Measurements from ENCODE around the gene PDCD1. TPM values are rescaled to one million over a fixed set of nuclear protein-coding genes. Genes with fewer than 3 reads are reported as not detected.
"Not testable (repeated sequence)": the region's sequence is repeated elsewhere in the genome, so short reads cannot be mapped to it uniquely, and the experiment has no call there.

Gene PDCD1
- total and polyA plus RNA-seq, 2 donors: 12.7 to 16.0 TPM

DNA sequence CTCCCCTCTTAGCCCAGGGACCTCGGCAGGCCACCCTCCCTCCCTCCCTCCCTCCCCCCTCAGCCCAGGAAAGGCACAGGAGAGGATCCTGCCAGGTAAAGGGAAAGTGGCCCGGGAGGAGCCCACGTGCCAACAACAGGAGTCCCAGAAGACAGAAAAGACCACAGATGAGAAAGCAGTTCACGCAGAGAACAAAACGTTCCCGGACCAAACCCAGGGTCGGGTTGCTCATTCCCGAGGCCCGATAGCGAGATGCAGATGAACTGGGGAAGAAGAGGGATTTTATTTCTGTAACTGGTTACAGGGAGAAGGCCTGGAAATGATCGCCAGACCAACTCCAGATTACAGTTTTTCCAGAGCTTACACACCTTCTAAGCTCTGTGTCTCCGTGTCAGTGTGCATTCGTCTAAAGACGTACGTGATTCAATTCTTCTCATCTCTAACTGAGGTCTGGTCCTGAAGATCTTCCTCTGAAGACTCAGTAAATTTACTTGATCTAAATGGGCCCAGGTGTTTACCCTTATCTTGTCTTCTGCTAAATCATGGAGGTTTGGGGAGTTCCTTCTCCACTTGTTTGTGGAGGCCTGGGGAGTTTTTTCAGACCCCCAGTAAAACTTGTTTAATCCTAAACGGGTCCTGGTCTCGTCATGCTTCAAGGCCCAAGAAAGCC is 50.5 kb downstream of the PDCD1 start:
- H3K9me3 ChIP-seq (ENCODE audit: control insufficient read depth in 2 of 2, insufficient read depth in 1 of 2, low read length in 1 of 2): peaks cover 0 to 9% of the 10 kb centered on the region in 2 donors
- 81% methylated on average over 17 of the region's 17 CpGs for WGBS
- H3K27me3 ChIP-seq (ENCODE audit: control insufficient read depth in 2 of 2, insufficient read depth in 1 of 2, low read length in 1 of 2): peaks cover 2 to 22% of the 10 kb centered on the region in 2 donors
- DNase-seq (ENCODE audit: low read depth in 6 of 9, low spot score in 9 of 9): no peak
- peaks cover 16 to 27% of the 10 kb centered on the region in 2 donors for H3K4me1 ChIP-seq (ENCODE audit: control insufficient read depth in 2 of 2, insufficient read depth in 2 of 2, low read length in 2 of 2)
- H3K4me3 ChIP-seq (ENCODE audit: low read length in 2 of 2): no peak overlapping the region
- no peaks in the 10 kb centered on the region for H3K36me3 ChIP-seq (ENCODE audit: control insufficient read depth in 2 of 2, insufficient read depth in 2 of 2, low read length in 1 of 2)
- H3K27ac ChIP-seq (ENCODE audit: low read depth in 1 of 2, low read length in 1 of 2): no peak overlapping the region

DNA sequence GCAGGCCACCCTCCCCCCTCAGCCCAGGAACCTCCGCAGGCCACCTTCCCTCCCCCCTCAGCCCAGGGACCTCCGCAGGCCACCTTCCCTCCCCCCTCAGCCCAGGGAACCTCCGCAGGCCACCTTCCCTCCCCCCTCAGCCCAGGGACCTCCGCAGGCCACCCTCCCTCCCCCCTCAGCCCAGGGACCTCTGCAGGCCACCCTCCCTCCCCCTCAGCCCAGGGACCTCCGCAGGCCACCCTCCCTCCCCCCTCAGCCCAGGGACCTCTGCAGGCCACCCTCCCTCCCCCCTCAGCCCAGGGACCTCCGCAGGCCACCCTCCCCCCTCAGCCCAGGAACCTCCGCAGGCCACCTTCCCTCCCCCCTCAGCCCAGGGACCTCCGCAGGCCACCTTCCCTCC is 52.5 kb downstream of the PDCD1 start:
- not testable (repeated sequence) for H3K4me3 ChIP-seq (ENCODE audit: low read length in 2 of 2); H3K27ac ChIP-seq (ENCODE audit: low read depth in 1 of 2, low read length in 1 of 2); H3K9me3 ChIP-seq (ENCODE audit: control insufficient read depth in 2 of 2, insufficient read depth in 1 of 2, low read length in 1 of 2); DNase-seq (ENCODE audit: low read depth in 6 of 9, low spot score in 9 of 9); H3K36me3 ChIP-seq (ENCODE audit: control insufficient read depth in 2 of 2, insufficient read depth in 2 of 2, low read length in 1 of 2)
- Histone ChIP-seq H3K27me3 (ENCODE audit: control insufficient read depth in 2 of 2, insufficient read depth in 1 of 2, low read length in 1 of 2) (peaks cover 2 to 35% of the 10 kb centered on the region in 2 donors), H3K4me1 (ENCODE audit: control insufficient read depth in 2 of 2, insufficient read depth in 2 of 2, low read length in 2 of 2) (peaks cover 16 to 25% of the 10 kb centered on the region in 2 donors)
- 71% methylated on average over 3 of the region's 8 CpGs for WGBS

DNA sequence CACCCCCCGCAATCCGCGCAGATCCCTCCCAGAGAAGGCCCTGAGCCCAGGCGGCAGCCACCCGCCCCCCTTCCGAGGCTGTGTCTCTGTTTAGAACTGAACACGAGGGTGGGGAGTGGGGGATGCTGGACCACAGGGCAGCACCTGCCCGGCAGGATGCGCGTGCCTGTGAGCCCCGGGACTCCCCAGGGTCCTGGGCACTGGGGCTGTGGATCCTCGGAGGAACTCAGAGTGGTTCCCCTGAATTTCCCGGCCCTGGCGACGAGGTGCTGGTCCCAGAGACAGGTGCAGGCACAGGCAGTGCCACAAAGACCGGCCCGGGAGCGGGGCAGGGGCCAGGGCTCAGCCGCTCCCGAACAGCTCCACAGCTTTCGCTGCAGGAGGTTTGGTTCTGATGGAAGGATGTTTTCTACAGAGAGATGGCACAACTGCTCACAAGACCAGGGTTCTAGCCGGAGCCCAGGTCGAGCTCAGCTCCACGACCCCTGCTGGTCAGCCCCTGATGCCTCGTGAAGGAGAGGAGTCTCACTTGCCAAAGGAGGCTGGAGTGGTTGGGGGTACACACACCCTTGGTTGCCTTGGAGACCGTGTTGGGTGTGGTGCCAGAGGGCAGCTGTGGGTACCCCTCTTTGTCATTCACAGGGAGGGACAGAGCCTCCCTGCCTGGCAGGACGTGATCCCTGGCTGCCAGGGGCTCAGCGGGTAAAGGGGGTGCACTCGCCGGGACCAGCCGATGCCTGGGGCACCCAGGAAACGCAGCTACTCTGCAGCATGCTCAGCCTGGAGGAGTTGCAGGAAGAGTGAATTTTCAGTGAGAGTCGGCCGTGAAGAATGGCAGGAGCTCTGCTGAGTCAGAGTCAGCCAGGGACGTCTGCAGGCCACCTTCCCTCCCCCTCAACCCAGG is 54.1 kb downstream of the PDCD1 start:
- peak in 1 of 9 donors; percentile 49 for DNase-seq (ENCODE audit: low read depth in 6 of 9, low spot score in 9 of 9)
- H3K27ac ChIP-seq (ENCODE audit: low read depth in 1 of 2, low read length in 1 of 2): no peak overlapping the region
- H3K4me3 ChIP-seq (ENCODE audit: low read length in 2 of 2): peak overlapping the region; percentile 35 to 63
- H3K9me3 ChIP-seq (ENCODE audit: control insufficient read depth in 2 of 2, insufficient read depth in 1 of 2, low read length in 1 of 2): peaks cover 0 to 3% of the 10 kb centered on the region in 2 donors
- H3K4me1 ChIP-seq (ENCODE audit: control insufficient read depth in 2 of 2, insufficient read depth in 2 of 2, low read length in 2 of 2): peaks cover 16 to 25% of the 10 kb centered on the region in 2 donors
- H3K27me3 ChIP-seq (ENCODE audit: control insufficient read depth in 2 of 2, insufficient read depth in 1 of 2, low read length in 1 of 2): peaks cover 2 to 31% of the 10 kb centered on the region in 2 donors
- 5% methylated on average over 35 of the region's 35 CpGs for WGBS
- no peaks in the 10 kb centered on the region for H3K36me3 ChIP-seq (ENCODE audit: control insufficient read depth in 2 of 2, insufficient read depth in 2 of 2, low read length in 1 of 2)

DNA sequence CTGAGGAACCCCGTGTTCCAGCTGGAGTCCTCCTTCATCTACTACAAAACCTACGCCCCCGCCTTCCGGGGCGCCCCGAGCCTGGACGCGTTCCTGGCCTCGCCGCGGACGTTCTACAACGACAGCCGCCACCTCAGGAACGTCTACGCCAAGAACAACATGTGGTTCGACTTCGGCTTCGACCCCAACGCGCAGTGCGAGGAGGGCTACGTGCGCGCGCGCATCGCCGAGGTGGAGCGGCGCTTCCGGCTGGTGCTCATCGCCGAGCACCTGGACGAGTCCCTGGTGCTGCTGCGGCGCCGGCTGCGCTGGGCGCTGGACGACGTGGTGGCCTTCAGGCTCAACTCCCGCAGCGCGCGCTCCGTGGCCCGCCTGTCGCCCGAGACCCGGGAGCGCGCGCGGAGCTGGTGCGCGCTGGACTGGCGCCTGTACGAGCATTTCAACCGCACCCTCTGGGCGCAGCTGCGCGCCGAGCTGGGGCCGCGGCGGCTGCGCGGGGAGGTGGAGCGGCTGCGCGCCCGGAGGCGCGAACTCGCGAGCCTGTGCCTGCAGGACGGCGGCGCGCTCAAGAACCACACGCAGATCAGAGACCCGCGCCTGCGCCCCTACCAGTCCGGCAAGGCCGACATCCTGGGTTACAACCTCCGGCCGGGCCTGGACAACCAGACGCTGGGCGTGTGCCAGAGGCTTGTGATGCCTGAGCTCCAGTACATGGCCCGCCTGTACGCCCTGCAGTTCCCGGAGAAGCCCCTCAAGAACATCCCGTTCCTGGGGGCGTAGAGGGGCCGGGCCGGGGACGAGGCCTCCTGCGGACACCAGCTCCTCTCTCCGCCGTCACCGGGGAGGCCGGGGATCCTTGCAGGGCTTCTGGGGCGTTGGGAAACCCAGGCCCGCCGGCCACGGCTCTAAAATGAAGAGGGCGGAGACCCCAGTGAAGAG is 55.0 kb downstream of the PDCD1 start:
- no peaks in the 10 kb centered on the region for H3K36me3 ChIP-seq (ENCODE audit: control insufficient read depth in 2 of 2, insufficient read depth in 2 of 2, low read length in 1 of 2)
- H3K4me3 ChIP-seq (ENCODE audit: low read length in 2 of 2): peak overlapping the region; percentile 35 to 63
- peaks cover 16 to 25% of the 10 kb centered on the region in 2 donors for H3K4me1 ChIP-seq (ENCODE audit: control insufficient read depth in 2 of 2, insufficient read depth in 2 of 2, low read length in 2 of 2)
- H3K27ac ChIP-seq (ENCODE audit: low read depth in 1 of 2, low read length in 1 of 2): peak overlapping the region in 1 of 2 donors; percentile 52
- H3K27me3 ChIP-seq (ENCODE audit: control insufficient read depth in 2 of 2, insufficient read depth in 1 of 2, low read length in 1 of 2): peaks cover 2 to 29% of the 10 kb centered on the region in 2 donors
- peak in 8 of 9 donors; percentile 44 to 87 (median 69) for DNase-seq (ENCODE audit: low read depth in 6 of 9, low spot score in 9 of 9)
- 3% methylated on average over 109 of the region's 109 CpGs for WGBS
- peaks cover 0 to 3% of the 10 kb centered on the region in 2 donors for H3K9me3 ChIP-seq (ENCODE audit: control insufficient read depth in 2 of 2, insufficient read depth in 1 of 2, low read length in 1 of 2)

DNA sequence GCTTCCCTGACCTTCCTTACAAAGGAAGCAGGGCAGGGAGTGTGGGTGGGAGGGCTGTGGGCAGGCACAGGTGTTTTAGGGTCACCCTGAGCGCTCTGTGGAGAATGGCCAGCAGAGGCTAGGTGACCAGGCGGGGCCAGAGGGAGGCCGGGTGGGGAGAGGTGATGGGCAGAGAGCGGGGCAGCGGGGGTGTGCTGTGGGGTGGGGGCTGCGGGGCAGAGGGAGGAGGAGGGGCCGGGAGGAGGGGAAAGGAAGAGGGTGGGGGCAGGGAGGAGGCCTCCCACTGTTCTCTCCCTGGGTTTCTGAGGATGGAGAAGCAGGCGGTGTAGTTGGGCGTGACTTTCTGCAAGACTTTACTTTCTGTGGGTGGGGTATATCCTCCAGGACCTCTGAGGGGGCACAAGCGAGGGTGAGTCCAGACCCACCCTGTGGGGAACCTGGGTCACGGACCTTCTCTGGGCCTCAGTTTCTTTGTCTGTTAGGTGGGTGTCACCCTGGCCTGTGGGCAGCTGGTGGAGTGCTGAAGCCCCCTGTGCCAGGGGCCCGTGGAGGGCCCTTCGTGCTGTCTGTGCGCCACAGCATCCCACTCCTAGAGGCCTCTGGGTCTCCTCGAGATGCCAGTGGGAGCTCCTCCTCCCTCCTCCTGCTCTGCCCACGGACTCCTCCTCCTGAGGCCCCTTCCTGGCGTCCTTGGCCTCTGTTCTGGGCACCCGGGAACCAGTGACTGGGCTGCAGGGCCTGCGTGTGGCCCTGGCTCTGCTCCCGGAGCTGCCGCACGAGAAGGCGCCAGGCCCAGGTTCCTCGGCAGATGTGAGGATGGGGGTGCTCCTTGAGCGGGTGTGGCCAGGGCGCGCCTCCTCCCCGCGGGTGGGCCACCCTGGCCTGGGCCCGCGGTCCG is 56.0 kb downstream of the PDCD1 start:
- Histone ChIP-seq H3K9me3 (ENCODE audit: control insufficient read depth in 2 of 2, insufficient read depth in 1 of 2, low read length in 1 of 2) (peaks cover 0 to 3% of the 10 kb centered on the region in 2 donors), H3K4me1 (ENCODE audit: control insufficient read depth in 2 of 2, insufficient read depth in 2 of 2, low read length in 2 of 2) (peaks cover 16 to 29% of the 10 kb centered on the region in 2 donors), H3K27ac (ENCODE audit: low read depth in 1 of 2, low read length in 1 of 2) (no peak overlapping the region), H3K36me3 (ENCODE audit: control insufficient read depth in 2 of 2, insufficient read depth in 2 of 2, low read length in 1 of 2) (no peaks in the 10 kb centered on the region), H3K27me3 (ENCODE audit: control insufficient read depth in 2 of 2, insufficient read depth in 1 of 2, low read length in 1 of 2) (peaks cover 2 to 29% of the 10 kb centered on the region in 2 donors), H3K4me3 (ENCODE audit: low read length in 2 of 2) (no peak overlapping the region)
- DNase-seq (ENCODE audit: low read depth in 6 of 9, low spot score in 9 of 9): no peak
- WGBS: 72% methylated on average over 32 of the region's 32 CpGs

DNA sequence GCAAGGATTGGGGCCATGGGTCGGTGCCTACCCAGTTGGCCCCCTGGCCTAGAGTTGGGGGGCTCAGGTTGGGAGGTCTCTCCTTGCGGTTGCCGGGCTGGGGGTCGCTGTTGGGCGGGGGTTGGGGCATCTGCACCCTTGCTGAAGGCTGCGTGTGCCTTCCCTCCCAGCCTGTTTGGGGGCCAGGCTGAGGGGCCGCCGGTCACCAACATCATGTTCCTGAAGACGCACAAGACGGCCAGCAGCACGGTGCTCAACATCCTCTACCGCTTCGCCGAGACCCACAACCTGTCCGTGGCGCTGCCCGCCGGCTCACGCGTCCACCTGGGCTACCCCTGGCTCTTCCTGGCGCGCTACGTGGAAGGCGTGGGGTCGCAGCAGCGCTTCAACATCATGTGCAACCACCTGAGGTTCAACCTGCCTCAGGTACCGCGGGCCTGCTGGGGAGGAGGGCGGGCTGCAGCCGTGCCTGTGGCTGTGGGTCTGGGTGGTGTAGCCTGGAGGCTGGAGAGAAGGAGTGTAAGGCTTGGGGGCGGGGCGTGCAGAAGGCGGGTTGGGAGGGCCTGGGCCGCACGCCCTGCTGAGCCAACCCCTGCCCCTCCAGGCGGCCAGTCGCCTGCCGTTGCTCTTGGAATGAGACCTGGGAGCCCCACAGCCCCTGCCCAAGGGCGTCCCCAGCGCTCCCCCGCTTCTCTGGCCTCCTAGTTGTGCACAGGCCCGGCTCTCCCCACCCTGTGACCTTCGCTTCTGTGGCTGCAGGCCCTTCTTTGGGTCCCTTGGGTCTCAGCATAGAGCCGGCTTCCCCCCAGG is 56.9 kb downstream of the PDCD1 start:
- peaks cover 16 to 29% of the 10 kb centered on the region in 2 donors for H3K4me1 ChIP-seq (ENCODE audit: control insufficient read depth in 2 of 2, insufficient read depth in 2 of 2, low read length in 2 of 2)
- peaks cover 0 to 3% of the 10 kb centered on the region in 2 donors for H3K9me3 ChIP-seq (ENCODE audit: control insufficient read depth in 2 of 2, insufficient read depth in 1 of 2, low read length in 1 of 2)
- 93% methylated on average over 44 of the region's 44 CpGs for WGBS
- DNase-seq (ENCODE audit: low read depth in 6 of 9, low spot score in 9 of 9): no peak
- H3K36me3 ChIP-seq (ENCODE audit: control insufficient read depth in 2 of 2, insufficient read depth in 2 of 2, low read length in 1 of 2): no peaks in the 10 kb centered on the region
- H3K27ac ChIP-seq (ENCODE audit: low read depth in 1 of 2, low read length in 1 of 2): no peak overlapping the region
- H3K27me3 ChIP-seq (ENCODE audit: control insufficient read depth in 2 of 2, insufficient read depth in 1 of 2, low read length in 1 of 2): peaks cover 2 to 29% of the 10 kb centered on the region in 2 donors
- H3K4me3 ChIP-seq (ENCODE audit: low read length in 2 of 2): no peak overlapping the region

DNA sequence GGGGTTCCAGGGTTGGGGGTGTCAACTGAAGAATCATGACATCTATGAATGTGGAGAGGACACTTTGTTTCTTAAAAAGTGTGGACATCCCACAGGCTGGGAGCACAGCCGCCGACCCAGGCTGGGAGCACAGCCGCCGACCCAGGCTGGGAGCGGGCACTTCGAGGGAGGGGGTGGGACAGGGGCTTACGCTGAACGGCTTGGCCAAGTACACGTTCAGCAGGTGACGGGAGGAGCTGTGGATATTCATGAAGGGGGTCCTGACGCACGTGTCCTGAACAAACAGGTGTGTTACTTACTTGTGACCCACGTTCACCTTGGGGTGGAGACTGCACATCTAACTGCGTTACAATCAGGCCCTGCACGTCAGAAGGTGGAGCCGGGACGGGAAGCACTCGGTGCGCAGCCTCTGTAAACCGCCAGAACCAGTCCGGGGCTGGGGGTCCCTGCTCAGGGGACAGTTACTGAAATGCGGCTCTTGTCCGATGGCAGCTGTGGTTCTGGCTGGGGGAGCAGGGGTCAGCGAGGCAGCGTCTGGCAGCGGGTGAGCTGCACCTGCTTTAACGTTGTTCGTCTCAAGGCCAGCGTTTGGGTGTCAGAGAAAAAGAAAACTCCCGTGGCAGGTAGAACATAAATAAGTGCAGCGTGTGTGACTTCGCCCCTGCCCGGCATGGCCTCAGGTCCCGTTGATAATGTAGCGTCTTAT is 58.3 kb downstream of the PDCD1 start:
- Histone ChIP-seq H3K27me3 (ENCODE audit: control insufficient read depth in 2 of 2, insufficient read depth in 1 of 2, low read length in 1 of 2) (peaks cover 2 to 29% of the 10 kb centered on the region in 2 donors), H3K4me1 (ENCODE audit: control insufficient read depth in 2 of 2, insufficient read depth in 2 of 2, low read length in 2 of 2) (peaks cover 16 to 29% of the 10 kb centered on the region in 2 donors)
- H3K27ac ChIP-seq (ENCODE audit: low read depth in 1 of 2, low read length in 1 of 2); H3K36me3 ChIP-seq (ENCODE audit: control insufficient read depth in 2 of 2, insufficient read depth in 2 of 2, low read length in 1 of 2); DNase-seq (ENCODE audit: low read depth in 6 of 9, low spot score in 9 of 9); H3K4me3 ChIP-seq (ENCODE audit: low read length in 2 of 2); H3K9me3 ChIP-seq (ENCODE audit: control insufficient read depth in 2 of 2, insufficient read depth in 1 of 2, low read length in 1 of 2): not testable (repeated sequence)
- WGBS: 92% methylated on average over 35 of the region's 35 CpGs

Data from thymus (tissue), 11 donors.